ENCODE results near the gene STT3B. TPM values are rescaled to one million over a fixed set of nuclear protein-coding genes. Genes with fewer than 3 reads are reported as not detected.

Gene STT3B
- total and polyA plus RNA-seq, 12 donors: 37.7 to 113 (median 92.3) TPM

DNA sequence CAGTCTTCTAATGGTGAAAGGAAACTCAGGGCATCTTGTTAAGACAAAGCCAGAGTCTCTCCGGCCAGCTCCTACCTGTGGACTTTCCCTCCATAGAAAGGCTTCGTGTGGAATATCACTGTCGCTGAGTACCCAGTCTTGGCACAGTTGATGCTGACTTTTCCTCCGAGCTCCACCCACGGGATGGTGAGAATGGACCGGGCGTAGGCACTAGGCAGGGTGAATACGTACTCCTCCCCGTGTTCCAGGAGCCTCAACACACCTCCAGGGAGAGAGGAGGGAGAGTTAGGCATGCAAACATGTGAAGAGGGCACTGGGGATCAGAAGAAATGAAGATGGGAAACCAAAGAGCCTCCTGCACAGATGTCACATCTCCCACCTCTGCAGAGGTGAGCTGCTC lies 138.0 kb downstream of the STT3B start:
- no peak for ATAC-seq
- DNase-seq: no peak
- Histone ChIP-seq H3K36me3 (peaks cover 0 to 12% (median 0%) of the 10 kb centered on the region in 9 donors), H3K27me3 (no peaks in the 10 kb centered on the region), H3K9me3 (no peaks in the 10 kb centered on the region), H3K4me1 (peaks cover 0 to 21% (median 0%) of the 10 kb centered on the region in 9 donors), H3K4me3 (no peak overlapping the region), H3K27ac (no peak overlapping the region)
- intact Hi-C loops (cut with DNase I): no loop called here
- no peak for TF ChIP-seq CTCF (IDR thresholded peaks at IDR 0.05)
- 85 to 88% methylated on average over 9 of the region's 9 CpGs for WGBS, 2 donors

GRCh38 chr3:31671451-31671850 lies 138.7 kb downstream of the STT3B start:
- no peak for TF ChIP-seq CTCF (IDR thresholded peaks at IDR 0.05)
- Histone ChIP-seq H3K4me1 (peaks cover 0 to 21% (median 0%) of the 10 kb centered on the region in 9 donors), H3K4me3 (no peak overlapping the region), H3K27ac (no peak overlapping the region), H3K36me3 (peaks cover 0 to 12% (median 0%) of the 10 kb centered on the region in 9 donors), H3K27me3 (no peaks in the 10 kb centered on the region), H3K9me3 (no peaks in the 10 kb centered on the region)
- DNase-seq (no peak), ATAC-seq (no peak)
- intact Hi-C loops (cut with DNase I): no loop called here
- WGBS, 2 donors: 94 to 99% methylated on average over 2 of the region's 2 CpGs

- WGBS, 2 donors: 58 to 75% methylated on average over 6 of the region's 6 CpGs
- peaks cover 0 to 21% (median 0%) of the 10 kb centered on the region in 9 donors for H3K4me1 ChIP-seq
- no peak for ATAC-seq
- no peak overlapping the region for H3K4me3 ChIP-seq
- H3K9me3 ChIP-seq: no peaks in the 10 kb centered on the region
- no peak overlapping the region for H3K27ac ChIP-seq
- DNase-seq: no peak
- TF ChIP-seq CTCF (IDR thresholded peaks at IDR 0.05): no peak
- intact Hi-C loops (cut with DNase I): no loop called here
- H3K36me3 ChIP-seq: peaks cover 0 to 9% (median 0%) of the 10 kb centered on the region in 9 donors
- H3K27me3 ChIP-seq: no peaks in the 10 kb centered on the region
These were observed 139.3 kb downstream of the STT3B start for GRCh38 chr3:31671976-31672375.

DNA sequence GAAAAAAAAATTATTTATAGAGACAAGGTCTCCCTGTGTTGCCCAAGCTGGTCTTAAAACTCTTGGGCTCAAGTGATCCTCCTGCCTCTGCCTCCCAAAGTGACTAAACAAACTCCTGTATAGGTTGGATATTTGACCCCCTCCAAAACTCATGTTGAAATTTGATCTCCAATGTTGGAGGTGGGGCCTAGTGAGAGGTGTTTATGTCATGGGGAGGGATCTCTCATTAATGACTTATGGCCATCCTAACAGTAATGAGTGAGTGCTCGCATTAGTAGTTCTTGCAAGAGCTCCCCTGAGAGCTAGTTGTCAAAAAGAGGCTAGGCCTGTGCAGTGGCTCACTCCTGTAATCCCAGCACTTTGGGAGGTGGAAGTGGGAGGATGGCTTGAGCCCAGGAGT lies 141.2 kb downstream of the STT3B start:
- 95 to 100% methylated on average over 1 of the region's 1 CpG for WGBS, 2 donors
- no peak for ATAC-seq
- no peak for TF ChIP-seq CTCF (IDR thresholded peaks at IDR 0.05)

More for the DNA sequence above, 141.2 kb downstream of the STT3B start:
- H3K27ac ChIP-seq: no peak overlapping the region
- H3K27me3 ChIP-seq: no peaks in the 10 kb centered on the region
- intact Hi-C loops (cut with DNase I): no loop called here
- H3K4me3 ChIP-seq: no peak overlapping the region
- peaks cover 0 to 21% (median 0%) of the 10 kb centered on the region in 9 donors for H3K4me1 ChIP-seq
- no peaks in the 10 kb centered on the region for H3K9me3 ChIP-seq
- no peak for DNase-seq
- peaks cover 0 to 6% (median 0%) of the 10 kb centered on the region in 9 donors for H3K36me3 ChIP-seq
